ENCODE measurements around the gene EGR1. TPM values are rescaled to one million over a fixed set of nuclear protein-coding genes. Genes with fewer than 3 reads are reported as not detected.
"Not testable (repeated sequence)": the region's sequence is repeated elsewhere in the genome, so short reads cannot be mapped to it uniquely, and the experiment has no call there.

The EGR1 gene
- polyA plus RNA-seq, 1 of the 3 experiments (the other 2 are of a cell fraction), result 48.0 TPM

- ChIA-PET CTCF (interaction anchor here (1.1 to 9.4 kb wide), 2 partner anchors 42 to 58 kb away, joined by 4 to 167 read pairs; partner anchors contain the start of gene EGR1), POLR2A (no interaction called here)
- Histone ChIP-seq H3K9me3 (no peaks in the 10 kb centered on the region), H3K9me2 (no peaks in the 10 kb centered on the region), H3K4me3 (ENCODE audit: low read depth in 2 of 2, low read length in 1 of 2) (no peak overlapping the region), H3K4me1 (ENCODE audit: control insufficient read depth in 1 of 2, insufficient read depth in 2 of 2, low read depth in 1 of 2, low read length in 1 of 2) (peaks cover 0 to 6% of the 10 kb centered on the region in 2 experiments; a peak in 1 of 4 replicates), H3K9ac (no peak overlapping the region), H2AFZ (ENCODE audit: low read depth) (no peak overlapping the region), H3K27me3 (ENCODE audit: insufficient read depth) (no peaks in the 10 kb centered on the region), H3K79me2 (ENCODE audit: insufficient read depth) (peaks cover 10% of the 10 kb centered on the region; the same call in 1 of the 2 replicates), H3F3A (replicated peaks; ENCODE audit: insufficient read depth) (peaks cover 39% of the 10 kb centered on the region), H3K4me2 (no peak overlapping the region), H3K27ac (ENCODE audit: low read depth in 2 of 2, low read length in 1 of 2) (no peak overlapping the region), H4K20me1 (ENCODE audit: insufficient read depth) (no peaks in the 10 kb centered on the region; the same call in 1 of the 2 replicates), H3K36me3 (replicated peaks in 1 of 2; ENCODE audit: control insufficient read depth in 1 of 2, insufficient read depth in 2 of 2, low read length in 1 of 2) (peaks cover 41 to 48% of the 10 kb centered on the region in 2 experiments)
- TF ChIP-seq TEAD4 (IDR thresholded peaks at IDR 0.05; ENCODE audit: borderline replicate concordance, insufficient read depth) (no peak), FOSL2 (IDR thresholded peaks at IDR 0.05; ENCODE audit: borderline replicate concordance, low read depth) (no peak), TCF12 (IDR thresholded peaks at IDR 0.05) (no peak), MEF2A (IDR thresholded peaks at IDR 0.05; ENCODE audit: borderline replicate concordance, low read depth) (no peak), FOXM1 (IDR thresholded peaks at IDR 0.05; ENCODE audit: low read depth) (no peak), YY1 (IDR thresholded peaks at IDR 0.05; ENCODE audit: low read depth) (no peak)
- WGBS (ENCODE audit: low lambda C conversion rate), result 84% methylated on average over 10 of the region's 10 CpGs
- no peak for DNase-seq
Measured at GRCh38 chr5:138506370-138507306, 41.4 kb downstream of the EGR1 start.

- H2AFZ ChIP-seq (ENCODE audit: low read depth); DNase-seq; H3K27ac ChIP-seq (ENCODE audit: low read depth in 2 of 2, low read length in 1 of 2); H3K9me3 ChIP-seq; H3K4me3 ChIP-seq (ENCODE audit: low read depth in 2 of 2, low read length in 1 of 2); H3K27me3 ChIP-seq (ENCODE audit: insufficient read depth); H4K20me1 ChIP-seq (ENCODE audit: insufficient read depth); H3K9ac ChIP-seq; H3K4me2 ChIP-seq; POLR2A ChIA-PET; H3K9me2 ChIP-seq; H3K4me1 ChIP-seq (ENCODE audit: control insufficient read depth in 1 of 2, insufficient read depth in 2 of 2, low read depth in 1 of 2, low read length in 1 of 2): not testable (repeated sequence)
- CTCF ChIA-PET, result interaction anchor here (9.4 kb wide), 1 partner anchor 59 kb away, joined by 167 read pairs; no protein-coding TSS in a partner anchor
- H3K36me3 ChIP-seq (replicated peaks in 1 of 2; ENCODE audit: control insufficient read depth in 1 of 2, insufficient read depth in 2 of 2, low read length in 1 of 2), result peaks cover 46 to 54% of the 10 kb centered on the region in 2 experiments
- peaks cover 12% of the 10 kb centered on the region for H3K79me2 ChIP-seq (ENCODE audit: insufficient read depth)
- WGBS (ENCODE audit: low lambda C conversion rate), result 90% methylated on average over 8 of the region's 8 CpGs
- H3F3A ChIP-seq (replicated peaks; ENCODE audit: insufficient read depth), result peaks cover 40% of the 10 kb centered on the region
Measured at GRCh38 chr5:138507485-138507884, 42.2 kb downstream of the EGR1 start.

GRCh38 chr5:138508958-138509357 lies 43.7 kb downstream of the EGR1 start:
- no peaks in the 10 kb centered on the region for H3K27me3 ChIP-seq (ENCODE audit: insufficient read depth)
- H3K9me3 ChIP-seq, result no peaks in the 10 kb centered on the region
- H3K9me2 ChIP-seq, result no peaks in the 10 kb centered on the region
- H3K36me3 ChIP-seq (replicated peaks in 1 of 2; ENCODE audit: control insufficient read depth in 1 of 2, insufficient read depth in 2 of 2, low read length in 1 of 2), result peaks cover 60 to 68% of the 10 kb centered on the region in 2 experiments
- TF ChIP-seq MXI1 (IDR thresholded peaks at IDR 0.05; ENCODE audit: low read depth, low read length), result no peak
- no peak for TF ChIP-seq USF1 (IDR thresholded peaks at IDR 0.05; ENCODE audit: borderline replicate concordance, low read depth)
- POLR2A ChIA-PET, result interaction anchor here (0.7 kb wide), 1 partner anchor 17 kb away, joined by 3 read pairs; no protein-coding TSS in a partner anchor
- H3K4me3 ChIP-seq (ENCODE audit: low read depth in 2 of 2, low read length in 1 of 2), result no peak overlapping the region
- H3K4me2 ChIP-seq, result no peak overlapping the region
- no peak for DNase-seq
- 90% methylated on average over 3 of the region's 3 CpGs for whole genome bisulfite sequencing (ENCODE audit: low lambda C conversion rate)
- H3K4me1 ChIP-seq (ENCODE audit: control insufficient read depth in 1 of 2, insufficient read depth in 2 of 2, low read depth in 1 of 2, low read length in 1 of 2), result peaks cover 0 to 6% of the 10 kb centered on the region in 2 experiments; a peak in 1 of 4 replicates
- CTCF ChIA-PET, result interaction anchor here (1.1 to 4.9 kb wide), 2 partner anchors 44 to 60 kb away, joined by 5 to 19 read pairs; partner anchors contain the start of gene EGR1
- no peak overlapping the region for H3K9ac ChIP-seq
- H3F3A ChIP-seq (replicated peaks; ENCODE audit: insufficient read depth), result peaks cover 37% of the 10 kb centered on the region
- H3K27ac ChIP-seq (ENCODE audit: low read depth in 2 of 2, low read length in 1 of 2), result no peak overlapping the region
- peaks cover 13% of the 10 kb centered on the region for H3K79me2 ChIP-seq (ENCODE audit: insufficient read depth)
- no peaks in the 10 kb centered on the region; the same call in 1 of the 2 replicates for H4K20me1 ChIP-seq (ENCODE audit: insufficient read depth)
- no peak overlapping the region for H2AFZ ChIP-seq (ENCODE audit: low read depth)
